ENCODE data around the gene KNSTRN. TPM values are rescaled to one million over a fixed set of nuclear protein-coding genes. Genes with fewer than 3 reads are reported as not detected.

KNSTRN gene
- total RNA-seq, 2 donors from 2014 or later: 12.9 to 19.8 TPM

GRCh38 chr15:40421246-40422157 lies 39.0 kb downstream of the KNSTRN start:
- TF ChIP-seq CTCF (IDR thresholded peaks at IDR 0.05) (peak; percentile 89 to 96 (median 92)), POLR2A (IDR thresholded peaks at IDR 0.05) (no peak), POLR2AphosphoS5 (IDR thresholded peaks at IDR 0.05) (peak; percentile 53)
- H3K27ac ChIP-seq: peak overlapping the region; percentile 73 to 77
- peaks cover 0 to 7% of the 10 kb centered on the region in 2 donors for H3K36me3 ChIP-seq
- DNase-seq (ENCODE audit: low spot score): peak; percentile 70
- H3K27me3 ChIP-seq (replicated peaks; ENCODE audit: insufficient read depth): no peaks in the 10 kb centered on the region
- whole genome bisulfite sequencing: 10% methylated on average over 31 of the region's 31 CpGs
- intact Hi-C loops (cut with DNase I): loop anchor here (1.0 to 10.0 kb wide), 2 partner anchors 142 to 377 kb away; no protein-coding TSS in a partner anchor
- H3K4me1 ChIP-seq (replicated peaks): peaks cover 15% of the 10 kb centered on the region
- H3K4me3 ChIP-seq: no peak overlapping the region
- H3K9me3 ChIP-seq: no peaks in the 10 kb centered on the region

- Histone ChIP-seq H3K4me1 (replicated peaks) (peaks cover 15% of the 10 kb centered on the region), H3K36me3 (no peaks in the 10 kb centered on the region), H3K27me3 (replicated peaks; ENCODE audit: insufficient read depth) (no peaks in the 10 kb centered on the region), H3K27ac (no peak overlapping the region), H3K9me3 (no peaks in the 10 kb centered on the region), H3K4me3 (no peak overlapping the region)
- DNase-seq (ENCODE audit: low spot score): no peak
- 90% methylated on average over 5 of the region's 6 CpGs for WGBS
- TF ChIP-seq CTCF (IDR thresholded peaks at IDR 0.05) (no peak), POLR2A (IDR thresholded peaks at IDR 0.05) (no peak), POLR2AphosphoS5 (IDR thresholded peaks at IDR 0.05) (no peak)
- intact Hi-C loops (cut with DNase I): loop anchor here (10.0 kb wide), 1 partner anchor 380 kb away; no protein-coding TSS in a partner anchor
These were observed 42.1 kb downstream of the KNSTRN start for GRCh38 chr15:40424483-40425115.

- Histone ChIP-seq H3K4me3 (no peak overlapping the region), H3K27ac (no peak overlapping the region), H3K9me3 (no peaks in the 10 kb centered on the region), H3K4me1 (replicated peaks) (peaks cover 11% of the 10 kb centered on the region), H3K27me3 (replicated peaks; ENCODE audit: insufficient read depth) (no peaks in the 10 kb centered on the region), H3K36me3 (no peaks in the 10 kb centered on the region)
- TF ChIP-seq POLR2A (IDR thresholded peaks at IDR 0.05): no peak
- no peak for TF ChIP-seq CTCF (IDR thresholded peaks at IDR 0.05)
- no peak for TF ChIP-seq POLR2AphosphoS5 (IDR thresholded peaks at IDR 0.05)
- intact Hi-C loops (cut with DNase I): loop anchor here (10.0 kb wide), 1 partner anchor 381 kb away; no protein-coding TSS in a partner anchor
- no peak for DNase-seq (ENCODE audit: low spot score)
- WGBS: 95% methylated on average over 5 of the region's 5 CpGs
These were observed 43.2 kb downstream of the KNSTRN start for GRCh38 chr15:40425681-40426080.

- intact Hi-C loops (cut with DNase I): loop anchor here (10.0 kb wide), 1 partner anchor 382 kb away; no protein-coding TSS in a partner anchor
- H3K27me3 ChIP-seq (replicated peaks; ENCODE audit: insufficient read depth): no peaks in the 10 kb centered on the region
- no peaks in the 10 kb centered on the region for H3K36me3 ChIP-seq
- H3K4me1 ChIP-seq (replicated peaks): no peaks in the 10 kb centered on the region
- no peak for TF ChIP-seq POLR2A (IDR thresholded peaks at IDR 0.05)
- no peak for DNase-seq (ENCODE audit: low spot score)
- H3K27ac ChIP-seq: no peak overlapping the region
- WGBS: 92% methylated on average over 9 of the region's 9 CpGs
- no peak overlapping the region for H3K4me3 ChIP-seq
- no peaks in the 10 kb centered on the region for H3K9me3 ChIP-seq
These were observed 44.7 kb downstream of the KNSTRN start for GRCh38 chr15:40427188-40427587.

- intact Hi-C loops (cut with DNase I): loop anchor here (10.0 kb wide), 1 partner anchor 383 kb away; no protein-coding TSS in a partner anchor
- Histone ChIP-seq H3K27ac (no peak overlapping the region), H3K36me3 (no peaks in the 10 kb centered on the region), H3K9me3 (no peaks in the 10 kb centered on the region), H3K4me1 (replicated peaks) (no peaks in the 10 kb centered on the region), H3K4me3 (no peak overlapping the region), H3K27me3 (replicated peaks; ENCODE audit: insufficient read depth) (no peaks in the 10 kb centered on the region)
- DNase-seq (ENCODE audit: low spot score): no peak
- TF ChIP-seq POLR2A (IDR thresholded peaks at IDR 0.05): no peak
- no peak for TF ChIP-seq CTCF (IDR thresholded peaks at IDR 0.05)
- TF ChIP-seq POLR2AphosphoS5 (IDR thresholded peaks at IDR 0.05): no peak
- 89% methylated on average over 4 of the region's 4 CpGs for WGBS
These were observed 45.7 kb downstream of the KNSTRN start for GRCh38 chr15:40428185-40428584.
